SU-DHL-6 (cell line): ENCODE measurements around the gene FOSL2.

Experiments
- H2AFZ ChIP-seq: fragments of 200-600 bp; sonication (generic); 2 replicates; pipeline ENCODE4 v1.6.1; 2014; ENCODE audit warnings: low read depth, mild to moderate bottlenecking, moderate library complexity, mixed read lengths, antibody characterized with exemption, low read length; ENCODE audit not compliant: severe bottlenecking
- H3F3A ChIP-seq: fragments of 200-600 bp; shearing (Covaris generic); 2 replicates; pipeline ENCODE4 v1.6.0; 2016; ENCODE audit warnings: antibody characterized with exemption, mild to moderate bottlenecking; ENCODE audit not compliant: insufficient read depth
- H3K27ac ChIP-seq: fragments of 200-600 bp; sonication (generic); 2 replicates; pipeline ENCODE4 v1.5.1; 2016; ENCODE audit warnings: low read depth, mild to moderate bottlenecking, low read length, moderate library complexity, mixed read lengths
- H3K27me3 ChIP-seq: fragments of 200-600 bp; sonication (generic), shearing (Covaris generic); 2 replicates; pipeline ENCODE4 v1.6.0; 2014; ENCODE audit warnings: mild to moderate bottlenecking, low read length
- H3K36me3 ChIP-seq: fragments of 200-600 bp; sonication (generic); 2 replicates; pipeline ENCODE4 v1.6.1; 2014; ENCODE audit warnings: mild to moderate bottlenecking, low read length, mixed read lengths
- H3K4me2 ChIP-seq: fragments of 300-600, 200-600 bp; shearing (Covaris generic), sonication (generic); 2 replicates; pipeline ENCODE4 v1.6.0; 2014; ENCODE audit warnings: low read length, low read depth, mild to moderate bottlenecking; ENCODE audit not compliant: poor library complexity, severe bottlenecking
- H3K4me3 ChIP-seq: fragments of 200-600 bp; sonication (generic); 2 replicates; pipeline ENCODE4 v1.5.1; 2014; ENCODE audit warnings: antibody characterized with exemption, low read length, mild to moderate bottlenecking, mixed read lengths; ENCODE audit not compliant: insufficient read depth, poor library complexity, severe bottlenecking
- H3K79me2 ChIP-seq: fragments of 200-600 bp; sonication (generic); 2 replicates; pipeline ENCODE4 v1.6.1; 2014; ENCODE audit warnings: mild to moderate bottlenecking, low read length, moderate library complexity; ENCODE audit not compliant: insufficient read depth
- H3K9ac ChIP-seq: fragments of 200-600 bp; sonication (generic); 2 replicates; pipeline ENCODE4 v1.7.0; 2014; ENCODE audit warnings: mild to moderate bottlenecking, low read length
- H3K9me2 ChIP-seq: fragments of 200-600 bp; sonication (generic); replicated peaks from 2 replicates; pipeline ENCODE4 v1.6.1; 2014; ENCODE audit warnings: low read length; ENCODE audit not compliant: insufficient read depth
- H3K9me3 ChIP-seq: fragments of 200-600 bp; sonication (generic); 2 replicates; pipeline ENCODE4 v1.6.1; 2014; ENCODE audit warnings: low read length, mixed read lengths; ENCODE audit not compliant: insufficient read depth
- H4K20me1 ChIP-seq: fragments of 200-600 bp; sonication (generic); 2 replicates; pipeline ENCODE4 v1.6.1; 2014; ENCODE audit warnings: low read depth, mild to moderate bottlenecking, antibody characterized with exemption, low read length, moderate library complexity, mixed read lengths
- EZH2phosphoT487 ChIP-seq: fragments of 200-600 bp; sonication (generic), shearing (Covaris generic); conservative IDR thresholded peaks from 2 replicates; pipeline ENCODE4 v1.6.1; 2018; ENCODE audit warnings: mild to moderate bottlenecking, antibody characterized with exemption, low read length, moderate library complexity, mixed read lengths
- TF ChIP-seq, protein P1 (sequence below): fragments of 200-600 bp; sonication (generic); IDR thresholded peaks from one replicate; pipeline ENCODE4 v1.5.1; 2017; ENCODE audit warnings: antibody characterized with exemption, mild to moderate bottlenecking, low read length, moderate library complexity; ENCODE audit not compliant: insufficient read depth, poor library complexity, severe bottlenecking

The FOSL2 gene

DNA sequence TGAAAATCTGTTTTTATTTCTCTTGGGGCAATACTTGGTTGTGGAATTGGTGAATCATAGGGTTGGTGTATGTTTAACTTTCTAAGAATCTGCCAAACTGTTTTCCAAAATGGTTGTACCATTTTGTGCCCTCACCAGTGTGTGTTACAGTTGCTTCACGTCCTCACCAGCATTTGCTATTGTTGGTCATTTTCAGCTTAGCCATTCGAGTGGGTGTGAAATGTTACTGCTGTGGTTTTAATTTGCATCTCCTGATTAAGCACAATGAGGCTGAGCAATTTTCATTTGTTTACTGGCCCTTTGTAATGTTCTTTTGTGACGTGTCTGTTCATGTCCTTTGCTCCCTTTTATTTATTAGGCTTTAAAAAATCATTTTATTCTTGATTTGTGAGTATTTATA lies 49.7 kb downstream of the FOSL2 start:
- H4K20me1 ChIP-seq: no peaks in the 10 kb centered on the region
- TF ChIP-seq EZH2phosphoT487: no peak
- TF ChIP-seq, protein P1, sequence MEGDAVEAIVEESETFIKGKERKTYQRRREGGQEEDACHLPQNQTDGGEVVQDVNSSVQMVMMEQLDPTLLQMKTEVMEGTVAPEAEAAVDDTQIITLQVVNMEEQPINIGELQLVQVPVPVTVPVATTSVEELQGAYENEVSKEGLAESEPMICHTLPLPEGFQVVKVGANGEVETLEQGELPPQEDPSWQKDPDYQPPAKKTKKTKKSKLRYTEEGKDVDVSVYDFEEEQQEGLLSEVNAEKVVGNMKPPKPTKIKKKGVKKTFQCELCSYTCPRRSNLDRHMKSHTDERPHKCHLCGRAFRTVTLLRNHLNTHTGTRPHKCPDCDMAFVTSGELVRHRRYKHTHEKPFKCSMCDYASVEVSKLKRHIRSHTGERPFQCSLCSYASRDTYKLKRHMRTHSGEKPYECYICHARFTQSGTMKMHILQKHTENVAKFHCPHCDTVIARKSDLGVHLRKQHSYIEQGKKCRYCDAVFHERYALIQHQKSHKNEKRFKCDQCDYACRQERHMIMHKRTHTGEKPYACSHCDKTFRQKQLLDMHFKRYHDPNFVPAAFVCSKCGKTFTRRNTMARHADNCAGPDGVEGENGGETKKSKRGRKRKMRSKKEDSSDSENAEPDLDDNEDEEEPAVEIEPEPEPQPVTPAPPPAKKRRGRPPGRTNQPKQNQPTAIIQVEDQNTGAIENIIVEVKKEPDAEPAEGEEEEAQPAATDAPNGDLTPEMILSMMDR: no peak
- no peaks in the 10 kb centered on the region for H3K9me3 ChIP-seq
- H2AFZ ChIP-seq: no peak overlapping the region
- H3K4me2 ChIP-seq: no peak overlapping the region
- H3F3A ChIP-seq: no peaks in the 10 kb centered on the region
- no peaks in the 10 kb centered on the region for H3K27me3 ChIP-seq
- H3K79me2 ChIP-seq: no peaks in the 10 kb centered on the region
- no peaks in the 10 kb centered on the region for H3K36me3 ChIP-seq
- H3K4me3 ChIP-seq: no peak overlapping the region
- H3K9ac ChIP-seq: no peak overlapping the region
- no peaks in the 10 kb centered on the region for H3K9me2 ChIP-seq
- no peak overlapping the region for H3K27ac ChIP-seq

DNA sequence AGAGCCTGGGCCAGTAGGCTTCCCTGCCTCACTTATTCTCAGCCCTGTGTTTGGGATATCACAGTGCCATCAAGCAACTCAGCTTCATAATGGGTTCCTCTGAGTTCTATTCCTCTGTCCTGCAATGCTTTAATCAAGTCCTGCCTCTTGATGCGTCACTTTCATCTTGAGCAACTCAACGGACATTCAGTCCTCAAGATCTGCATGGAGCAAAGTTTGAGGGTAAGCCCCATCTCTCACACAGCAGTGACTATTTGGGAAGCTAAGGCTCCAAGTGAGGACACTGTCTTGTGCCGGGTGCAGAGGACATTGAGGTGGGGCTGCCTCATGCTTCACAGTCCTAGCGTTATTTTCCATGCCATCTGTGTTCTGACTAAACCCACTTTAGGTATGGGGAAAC lies 52.3 kb downstream of the FOSL2 start:
- Histone ChIP-seq H3K36me3 (no peaks in the 10 kb centered on the region), H2AFZ (no peak overlapping the region), H3K79me2 (no peaks in the 10 kb centered on the region), H3K27me3 (no peaks in the 10 kb centered on the region), H3K4me2 (no peak overlapping the region), H3K9me2 (no peaks in the 10 kb centered on the region), H3K4me3 (no peak overlapping the region), H4K20me1 (no peaks in the 10 kb centered on the region), H3K9ac (no peak overlapping the region), H3F3A (no peaks in the 10 kb centered on the region), H3K9me3 (no peaks in the 10 kb centered on the region), H3K27ac (no peak overlapping the region)
- TF ChIP-seq EZH2phosphoT487: no peak
- TF ChIP-seq, protein P1: no peak

DNA sequence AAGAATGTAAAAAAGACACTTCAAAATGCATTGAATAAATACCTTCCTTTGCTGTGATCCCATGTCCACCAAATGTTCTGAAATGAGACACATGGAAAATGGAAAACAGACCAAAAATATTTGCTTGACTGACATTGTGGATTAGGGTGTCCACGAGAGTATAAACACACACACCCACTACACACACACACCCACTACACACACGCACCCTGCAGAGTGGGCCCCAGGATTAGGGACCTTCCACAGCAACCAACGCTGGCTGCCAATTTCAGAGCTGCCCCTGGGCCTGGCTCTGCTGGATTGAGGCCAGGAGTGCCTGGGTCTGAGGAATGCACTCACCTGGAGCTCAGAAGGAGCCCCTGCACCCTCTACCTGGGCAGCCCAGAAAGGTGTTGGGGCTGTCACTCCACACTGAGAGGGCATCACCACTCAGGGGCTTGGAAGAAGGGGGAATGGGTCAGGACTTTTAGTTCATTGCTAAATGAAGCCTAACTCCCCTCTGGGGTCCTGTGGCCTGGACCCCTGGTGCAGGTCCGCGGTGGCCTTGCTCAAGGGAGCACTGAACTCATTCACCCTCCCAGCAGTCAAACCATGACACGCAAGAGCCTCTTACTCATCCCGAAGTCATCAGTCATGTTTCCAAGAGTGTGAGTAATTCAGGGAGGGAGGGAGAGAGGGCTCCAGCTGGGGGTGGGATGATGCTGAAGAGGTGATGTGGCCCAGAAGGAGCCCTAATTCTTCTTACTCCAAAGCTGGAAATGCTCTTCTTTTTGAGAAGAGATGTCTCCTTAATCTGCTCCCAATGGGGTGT lies 53.0 kb downstream of the FOSL2 start:
- TF ChIP-seq EZH2phosphoT487: no peak
- TF ChIP-seq, protein P1: no peak
- no peak overlapping the region for H3K9ac ChIP-seq
- H4K20me1 ChIP-seq: no peaks in the 10 kb centered on the region
- no peaks in the 10 kb centered on the region for H3F3A ChIP-seq
- no peaks in the 10 kb centered on the region for H3K27me3 ChIP-seq
- no peaks in the 10 kb centered on the region for H3K9me3 ChIP-seq
- no peaks in the 10 kb centered on the region for H3K9me2 ChIP-seq
- H3K27ac ChIP-seq: no peak overlapping the region
- no peaks in the 10 kb centered on the region for H3K79me2 ChIP-seq
- H3K4me3 ChIP-seq: no peak overlapping the region
- H3K4me2 ChIP-seq: no peak overlapping the region
- no peaks in the 10 kb centered on the region for H3K36me3 ChIP-seq
- H2AFZ ChIP-seq: no peak overlapping the region
